ENCODE results near the gene LDLRAD4. TPM values are rescaled to one million over a fixed set of nuclear protein-coding genes. Genes with fewer than 3 reads are reported as not detected.
A peak's percentile ranks its signal among the peaks of the same experiment; 100 is the strongest.

LDLRAD4 gene
- total and polyA plus RNA-seq, 8 donors, result 2.0 to 47.9 (median 9.0) TPM

DNA sequence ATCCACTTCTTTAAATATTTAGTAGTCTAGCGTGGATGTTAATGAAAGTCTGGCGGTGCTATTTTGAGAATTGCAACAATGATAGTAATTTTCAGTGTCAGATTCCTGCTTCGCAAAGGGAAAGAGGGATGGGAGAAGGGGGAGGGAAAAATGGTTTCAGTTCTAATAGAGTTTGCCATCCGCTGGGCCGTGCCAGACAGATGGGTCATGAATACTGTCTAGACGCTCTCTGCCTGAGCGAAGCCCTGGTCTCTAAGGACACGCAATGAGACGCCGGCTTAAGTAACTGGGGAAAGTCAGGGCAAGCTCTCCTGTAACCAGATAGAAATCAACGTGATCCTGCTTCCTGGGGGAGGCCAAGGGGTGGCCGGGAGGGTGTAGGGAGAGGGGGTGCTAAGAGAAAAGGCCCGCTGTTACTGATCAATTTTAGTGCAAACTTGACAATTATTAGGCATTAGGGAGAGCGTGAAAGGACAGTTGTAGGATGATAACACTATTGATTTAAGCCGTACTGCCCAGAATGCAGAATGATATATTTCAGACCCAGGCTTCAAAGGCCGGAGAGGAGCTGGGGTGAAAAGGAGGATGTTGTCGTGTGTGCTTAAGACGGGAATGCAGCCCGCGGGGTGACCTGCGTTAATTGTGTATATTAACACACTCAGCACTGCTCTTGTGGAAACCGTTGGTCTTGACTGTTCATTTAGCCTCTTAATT lies 229.2 kb downstream of the LDLRAD4 start:
- Histone ChIP-seq H3K4me1 (peaks cover 0 to 45% (median 17%) of the 10 kb centered on the region in 4 donors), H3K27ac (peak overlapping the region in 1 of 5 donors; percentile 22), H3K27me3 (peaks cover 0 to 5% (median 0%) of the 10 kb centered on the region in 3 donors), H3K9me3 (no peaks in the 10 kb centered on the region), H3K4me3 (no peak overlapping the region), H3K36me3 (no peaks in the 10 kb centered on the region)
- DNase-seq, result peak in 1 of 2 donors; percentile 68
- TF ChIP-seq EP300 (IDR thresholded peaks at IDR 0.05) (no peak), POLR2AphosphoS5 (IDR thresholded peaks at IDR 0.05) (no peak), POLR2A (IDR thresholded peaks at IDR 0.05) (no peak)
- TF ChIP-seq, protein P1, sequence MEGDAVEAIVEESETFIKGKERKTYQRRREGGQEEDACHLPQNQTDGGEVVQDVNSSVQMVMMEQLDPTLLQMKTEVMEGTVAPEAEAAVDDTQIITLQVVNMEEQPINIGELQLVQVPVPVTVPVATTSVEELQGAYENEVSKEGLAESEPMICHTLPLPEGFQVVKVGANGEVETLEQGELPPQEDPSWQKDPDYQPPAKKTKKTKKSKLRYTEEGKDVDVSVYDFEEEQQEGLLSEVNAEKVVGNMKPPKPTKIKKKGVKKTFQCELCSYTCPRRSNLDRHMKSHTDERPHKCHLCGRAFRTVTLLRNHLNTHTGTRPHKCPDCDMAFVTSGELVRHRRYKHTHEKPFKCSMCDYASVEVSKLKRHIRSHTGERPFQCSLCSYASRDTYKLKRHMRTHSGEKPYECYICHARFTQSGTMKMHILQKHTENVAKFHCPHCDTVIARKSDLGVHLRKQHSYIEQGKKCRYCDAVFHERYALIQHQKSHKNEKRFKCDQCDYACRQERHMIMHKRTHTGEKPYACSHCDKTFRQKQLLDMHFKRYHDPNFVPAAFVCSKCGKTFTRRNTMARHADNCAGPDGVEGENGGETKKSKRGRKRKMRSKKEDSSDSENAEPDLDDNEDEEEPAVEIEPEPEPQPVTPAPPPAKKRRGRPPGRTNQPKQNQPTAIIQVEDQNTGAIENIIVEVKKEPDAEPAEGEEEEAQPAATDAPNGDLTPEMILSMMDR (IDR thresholded peaks at IDR 0.05), result no peak
- 38 to 53% (median 41%) methylated on average over 22 of the region's 22 CpGs for WGBS, 5 donors
- intact Hi-C loops (cut with DNase I; ENCODE audit: low total_unique reads), result no loop called here

DNA sequence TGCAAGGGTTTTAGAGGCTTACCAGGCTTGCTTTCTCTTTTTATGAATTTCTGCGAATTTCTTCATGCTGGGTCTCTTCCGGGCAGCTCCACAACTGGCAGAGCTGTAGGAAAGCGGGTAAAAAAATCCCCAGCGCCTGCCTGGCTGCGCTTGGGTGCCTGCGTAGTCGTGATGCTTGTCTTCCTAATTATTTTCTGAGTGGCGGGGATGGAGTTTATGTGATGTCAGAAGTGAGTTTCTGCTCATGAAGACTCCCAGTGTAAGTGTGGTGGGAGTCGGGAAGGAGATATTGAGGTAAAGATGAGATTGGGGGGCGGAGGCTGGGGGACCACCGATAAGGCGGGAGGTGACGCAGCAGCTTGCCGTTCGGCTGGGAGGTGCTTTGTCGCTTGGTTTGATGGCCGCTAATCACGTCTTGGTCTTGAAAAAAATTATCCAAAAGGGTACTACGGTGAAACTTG lies 229.8 kb downstream of the LDLRAD4 start:
- intact Hi-C loops (cut with DNase I; ENCODE audit: low total_unique reads), result no loop called here
- 81 to 89% (median 83%) methylated on average over 19 of the region's 19 CpGs for WGBS, 5 donors
- H3K4me1 ChIP-seq, result peaks cover 0 to 47% (median 20%) of the 10 kb centered on the region in 4 donors
- peaks cover 0 to 5% (median 0%) of the 10 kb centered on the region in 3 donors for H3K27me3 ChIP-seq
- TF ChIP-seq EP300 (IDR thresholded peaks at IDR 0.05) (no peak), POLR2A (IDR thresholded peaks at IDR 0.05) (no peak), POLR2AphosphoS5 (IDR thresholded peaks at IDR 0.05) (no peak)
- TF ChIP-seq, protein P1 (IDR thresholded peaks at IDR 0.05), result no peak
- no peak overlapping the region for H3K4me3 ChIP-seq
- no peaks in the 10 kb centered on the region for H3K9me3 ChIP-seq
- no peaks in the 10 kb centered on the region for H3K36me3 ChIP-seq
- H3K27ac ChIP-seq, result no peak overlapping the region
- no peak for DNase-seq

DNA sequence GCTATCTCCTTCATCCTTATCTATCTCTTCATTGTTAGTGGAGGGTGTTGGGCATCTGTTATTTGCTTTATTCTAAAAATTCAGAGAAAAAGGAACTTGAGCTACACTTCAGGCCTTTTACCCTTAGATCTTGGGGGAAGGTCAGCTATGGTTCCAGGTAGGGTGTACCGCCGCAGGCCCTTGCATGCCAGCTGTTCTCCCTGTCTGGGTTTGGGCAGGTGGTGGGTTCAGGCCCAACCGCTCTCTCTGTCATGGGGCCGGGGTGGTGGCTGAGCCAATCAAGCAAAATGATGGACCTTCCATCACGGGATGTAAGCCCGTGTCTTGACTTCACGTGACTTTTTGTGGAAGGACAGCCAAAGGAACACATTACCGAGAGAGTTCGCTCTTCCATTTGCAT lies 231.1 kb downstream of the LDLRAD4 start:
- H3K27me3 ChIP-seq, result peaks cover 0 to 5% (median 0%) of the 10 kb centered on the region in 3 donors
- H3K36me3 ChIP-seq, result no peaks in the 10 kb centered on the region
- TF ChIP-seq EP300 (IDR thresholded peaks at IDR 0.05) (no peak), POLR2A (IDR thresholded peaks at IDR 0.05) (no peak), POLR2AphosphoS5 (IDR thresholded peaks at IDR 0.05) (no peak)
- TF ChIP-seq, protein P1 (IDR thresholded peaks at IDR 0.05), result no peak
- H3K27ac ChIP-seq, result no peak overlapping the region
- no peaks in the 10 kb centered on the region for H3K9me3 ChIP-seq
- no peak for DNase-seq
- H3K4me3 ChIP-seq, result no peak overlapping the region
- H3K4me1 ChIP-seq, result peaks cover 0 to 47% (median 20%) of the 10 kb centered on the region in 4 donors
- WGBS, 5 donors, result 93 to 98% (median 95%) methylated on average over 9 of the region's 9 CpGs
- intact Hi-C loops (cut with DNase I; ENCODE audit: low total_unique reads), result no loop called here

DNA sequence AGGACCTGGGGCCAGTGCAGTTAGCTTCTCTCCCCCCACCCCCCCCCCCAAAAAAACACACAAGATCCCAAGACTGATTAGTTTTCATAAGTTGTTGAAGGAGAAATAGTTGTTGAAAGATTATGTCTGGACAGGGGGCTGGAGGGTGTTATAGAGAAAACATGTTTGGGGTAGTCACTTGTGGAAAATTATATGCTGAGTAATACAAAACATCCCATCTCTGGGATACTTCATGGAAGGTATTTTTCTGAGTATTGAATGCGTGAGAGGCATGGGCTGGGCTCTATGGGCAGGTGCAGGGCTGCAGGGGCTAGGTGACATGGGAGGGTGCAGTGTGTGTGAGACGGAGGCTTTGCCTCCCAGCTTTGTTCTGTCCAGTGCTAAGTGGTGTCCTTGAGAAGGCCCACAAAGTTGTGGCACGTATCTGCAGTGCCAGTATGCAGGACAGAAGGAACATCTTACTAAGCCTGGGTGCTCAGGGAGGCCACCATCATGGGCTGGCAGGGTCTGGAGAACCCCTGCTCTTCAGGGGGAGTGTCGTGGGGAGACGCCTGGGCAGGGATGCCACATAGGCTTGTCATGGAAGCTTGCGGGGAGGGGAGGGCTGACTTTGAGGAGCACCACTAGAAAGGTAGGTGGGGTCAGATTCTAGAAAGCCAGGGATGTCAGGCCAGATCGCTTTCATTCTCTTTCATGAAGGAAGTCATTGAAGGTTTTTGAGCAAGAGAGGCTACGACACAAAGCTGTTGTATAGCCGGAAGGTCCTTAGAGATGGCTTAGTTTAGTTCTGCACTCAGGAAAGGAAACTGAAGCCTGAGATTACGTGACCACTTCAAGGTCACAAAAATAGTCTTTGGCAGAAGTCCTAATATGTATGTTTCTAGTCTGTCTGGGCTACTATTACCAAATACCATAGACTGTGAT lies 232.0 kb downstream of the LDLRAD4 start:
- Histone ChIP-seq H3K27me3 (peaks cover 0 to 5% (median 0%) of the 10 kb centered on the region in 3 donors), H3K4me3 (no peak overlapping the region), H3K36me3 (no peaks in the 10 kb centered on the region), H3K4me1 (peaks cover 0 to 49% (median 17%) of the 10 kb centered on the region in 4 donors), H3K27ac (peak overlapping the region in 1 of 5 donors; percentile 11), H3K9me3 (no peaks in the 10 kb centered on the region)
- TF ChIP-seq, protein P1 (IDR thresholded peaks at IDR 0.05), result no peak
- TF ChIP-seq POLR2AphosphoS5 (IDR thresholded peaks at IDR 0.05), result no peak
- TF ChIP-seq POLR2A (IDR thresholded peaks at IDR 0.05), result no peak
- no peak for TF ChIP-seq EP300 (IDR thresholded peaks at IDR 0.05)
- intact Hi-C loops (cut with DNase I; ENCODE audit: low total_unique reads), result no loop called here
- no peak for DNase-seq
- WGBS, 5 donors, result 79 to 86% (median 81%) methylated on average over 7 to 10 of the region's 10 CpGs

Measured in stomach (tissue), 9 donors.